ENCODE data around the gene C1R.
A peak's percentile ranks its signal among the peaks of the same experiment; 100 is the strongest.

C1R gene

GRCh38 chr12:7066596-7066995 lies 25.6 kb downstream of the C1R start:
- Histone ChIP-seq H3K4me3 (no peak overlapping the region), H3K36me3 (peaks cover 9 to 40% (median 39%) of the 10 kb centered on the region in 3 donors), H3K27me3 (no peaks in the 10 kb centered on the region), H3K27ac (no peak overlapping the region), H3K4me1 (peaks cover 0 to 24% (median 1%) of the 10 kb centered on the region in 4 donors), H3K9me3 (no peaks in the 10 kb centered on the region)
- intact Hi-C loops (cut with DNase I; ENCODE audit: low total_unique reads): no loop called here
- no peak for DNase-seq
- TF ChIP-seq CTCF (IDR thresholded peaks at IDR 0.05): no peak

- intact Hi-C loops (cut with DNase I; ENCODE audit: low total_unique reads): no loop called here
- no peak for DNase-seq
- peaks cover 9 to 34% (median 31%) of the 10 kb centered on the region in 3 donors for H3K36me3 ChIP-seq
- H3K9me3 ChIP-seq: no peaks in the 10 kb centered on the region
- no peaks in the 10 kb centered on the region for H3K27me3 ChIP-seq
- H3K4me3 ChIP-seq: no peak overlapping the region
- no peak for TF ChIP-seq CTCF (IDR thresholded peaks at IDR 0.05)
- H3K27ac ChIP-seq: no peak overlapping the region
- H3K4me1 ChIP-seq: peaks cover 0 to 35% (median 5%) of the 10 kb centered on the region in 4 donors
Measured at GRCh38 chr12:7065073-7065623, 27.1 kb downstream of the C1R start.

- intact Hi-C loops (cut with DNase I; ENCODE audit: low total_unique reads): loop anchor here (5.0 kb wide), 1 partner anchor 48 kb away; no protein-coding TSS in a partner anchor
- H3K4me1 ChIP-seq: peaks cover 0 to 42% (median 10%) of the 10 kb centered on the region in 4 donors
- no peaks in the 10 kb centered on the region for H3K9me3 ChIP-seq
- no peak for DNase-seq
- no peak for TF ChIP-seq CTCF (IDR thresholded peaks at IDR 0.05)
- H3K27ac ChIP-seq: no peak overlapping the region
- H3K36me3 ChIP-seq: peaks cover 9 to 27% (median 25%) of the 10 kb centered on the region in 3 donors
- H3K4me3 ChIP-seq: no peak overlapping the region
- H3K27me3 ChIP-seq: no peaks in the 10 kb centered on the region
Measured at GRCh38 chr12:7064516-7064915, 27.7 kb downstream of the C1R start.

- peak overlapping the region; percentile 43 to 52 for H3K4me3 ChIP-seq
- peaks cover 0 to 35% (median 12%) of the 10 kb centered on the region in 4 donors for H3K4me1 ChIP-seq
- no peaks in the 10 kb centered on the region for H3K27me3 ChIP-seq
- intact Hi-C loops (cut with DNase I; ENCODE audit: low total_unique reads): loop anchor here (2.0 to 5.0 kb wide), 2 partner anchors 31 to 51 kb away; partner anchors contain the start of gene C1R
- H3K9me3 ChIP-seq: no peaks in the 10 kb centered on the region
- H3K36me3 ChIP-seq: peaks cover 9 to 10% (median 9%) of the 10 kb centered on the region in 3 donors
- DNase-seq: no peak
- no peak for TF ChIP-seq CTCF (IDR thresholded peaks at IDR 0.05)
- peak overlapping the region; percentile 77 to 85 for H3K27ac ChIP-seq
Measured at GRCh38 chr12:7061596-7061995, 30.6 kb downstream of the C1R start.

GRCh38 chr12:7061138-7061537 lies 31.1 kb downstream of the C1R start:
- peak overlapping the region; percentile 77 to 85 for H3K27ac ChIP-seq
- no peaks in the 10 kb centered on the region for H3K27me3 ChIP-seq
- TF ChIP-seq CTCF (IDR thresholded peaks at IDR 0.05): no peak
- H3K36me3 ChIP-seq: peaks cover 4 to 9% (median 6%) of the 10 kb centered on the region in 3 donors
- DNase-seq: no peak
- H3K4me1 ChIP-seq: peaks cover 0 to 35% (median 12%) of the 10 kb centered on the region in 4 donors
- intact Hi-C loops (cut with DNase I; ENCODE audit: low total_unique reads): loop anchor here (2.0 to 5.0 kb wide), 2 partner anchors 32 to 51 kb away; partner anchors contain the start of gene C1R
- H3K9me3 ChIP-seq: no peaks in the 10 kb centered on the region
- H3K4me3 ChIP-seq: peak overlapping the region; percentile 43 to 52

Measured in tibial artery (tissue), 4 donors.